ENCODE data around the gene CRTAP. TPM values are rescaled to one million over a fixed set of nuclear protein-coding genes. Genes with fewer than 3 reads are reported as not detected.
"Not testable (repeated sequence)": the region's sequence is repeated elsewhere in the genome, so short reads cannot be mapped to it uniquely, and the experiment has no call there.

CRTAP gene
- total RNA-seq, 2 donors from 2014 or later, result 44.0 to 62.1 TPM

- Mint-ChIP-seq H3K27ac (no peak overlapping the region), H3K36me3 (ENCODE audit: insufficient read depth in 2 of 2) (no peaks in the 10 kb centered on the region), H3K4me3 (no peak overlapping the region), H3K27me3 (ENCODE audit: low read depth) (no peaks in the 10 kb centered on the region), H3K4me1 (ENCODE audit: low read depth) (peaks cover 8% of the 10 kb centered on the region), H3K9me3 (peaks cover 0 to 3% of the 10 kb centered on the region in 2 donors)
- no peak for DNase-seq
- no peak for ATAC-seq (replicated peaks in 1 of 2)
Measured at GRCh38 chr3:33174711-33175414, 61.0 kb downstream of the CRTAP start.

- DNase-seq, result no peak
- Mint-ChIP-seq H3K4me3 (no peak overlapping the region), H3K36me3 (ENCODE audit: insufficient read depth in 2 of 2) (no peaks in the 10 kb centered on the region), H3K4me1 (ENCODE audit: low read depth) (no peaks in the 10 kb centered on the region), H3K27ac (no peak overlapping the region), H3K9me3 (peaks cover 0 to 3% of the 10 kb centered on the region in 2 donors), H3K27me3 (ENCODE audit: low read depth) (no peaks in the 10 kb centered on the region)
- no peak for ATAC-seq (replicated peaks in 1 of 2)
Measured at GRCh38 chr3:33179132-33179531, 65.3 kb downstream of the CRTAP start.

GRCh38 chr3:33181229-33181628, 67.4 kb downstream of the CRTAP start:
- H3K4me3 Mint-ChIP-seq, result no peak overlapping the region
- no peak overlapping the region for H3K27ac Mint-ChIP-seq
- ATAC-seq (replicated peaks in 1 of 2) (no peak), DNase-seq (no peak)
- H3K36me3 Mint-ChIP-seq (ENCODE audit: insufficient read depth in 2 of 2), result no peaks in the 10 kb centered on the region
- peaks cover 3 to 5% of the 10 kb centered on the region in 2 donors for H3K9me3 Mint-ChIP-seq
- H3K4me1 Mint-ChIP-seq (ENCODE audit: low read depth), result no peaks in the 10 kb centered on the region
- H3K27me3 Mint-ChIP-seq (ENCODE audit: low read depth), result peaks cover 14% of the 10 kb centered on the region

GRCh38 chr3:33181641-33182040, 67.8 kb downstream of the CRTAP start:
- not testable (repeated sequence) for H3K4me3 Mint-ChIP-seq; H3K36me3 Mint-ChIP-seq (ENCODE audit: insufficient read depth in 2 of 2); H3K9me3 Mint-ChIP-seq; ATAC-seq (replicated peaks in 1 of 2); H3K27ac Mint-ChIP-seq; H3K4me1 Mint-ChIP-seq (ENCODE audit: low read depth); DNase-seq
- peaks cover 17% of the 10 kb centered on the region for H3K27me3 Mint-ChIP-seq (ENCODE audit: low read depth)

GRCh38 chr3:33184863-33185262, 71.0 kb downstream of the CRTAP start:
- Mint-ChIP-seq H3K9me3 (peaks cover 0 to 5% of the 10 kb centered on the region in 2 donors), H3K4me1 (ENCODE audit: low read depth) (no peaks in the 10 kb centered on the region), H3K27ac (no peak overlapping the region), H3K4me3 (no peak overlapping the region), H3K27me3 (ENCODE audit: low read depth) (peaks cover 27% of the 10 kb centered on the region), H3K36me3 (ENCODE audit: insufficient read depth in 2 of 2) (no peaks in the 10 kb centered on the region)
- no peak for ATAC-seq (replicated peaks in 1 of 2)
- DNase-seq, result no peak

- peaks cover 0 to 5% of the 10 kb centered on the region in 2 donors for H3K9me3 Mint-ChIP-seq
- ATAC-seq (replicated peaks in 1 of 2), result no peak
Measured at GRCh38 chr3:33186524-33187367, 72.9 kb downstream of the CRTAP start.

GRCh38 chr3:33187368-33187634, 73.5 kb downstream of the CRTAP start:
- H3K4me3 Mint-ChIP-seq, result no peak overlapping the region
- H3K36me3 Mint-ChIP-seq (ENCODE audit: insufficient read depth in 2 of 2), result no peaks in the 10 kb centered on the region
- H3K27ac Mint-ChIP-seq, result no peak overlapping the region
- ATAC-seq (replicated peaks in 1 of 2) (no peak), DNase-seq (no peak)
- H3K4me1 Mint-ChIP-seq (ENCODE audit: low read depth), result no peaks in the 10 kb centered on the region
- peaks cover 0 to 5% of the 10 kb centered on the region in 2 donors for H3K9me3 Mint-ChIP-seq
- H3K27me3 Mint-ChIP-seq (ENCODE audit: low read depth), result peaks cover 32% of the 10 kb centered on the region

More at GRCh38 chr3:33186524-33187367, 72.9 kb downstream of the CRTAP start:
- H3K27ac Mint-ChIP-seq, result no peak overlapping the region
- no peaks in the 10 kb centered on the region for H3K4me1 Mint-ChIP-seq (ENCODE audit: low read depth)
- H3K36me3 Mint-ChIP-seq (ENCODE audit: insufficient read depth in 2 of 2), result no peaks in the 10 kb centered on the region
- DNase-seq, result no peak
- H3K4me3 Mint-ChIP-seq, result no peak overlapping the region
- peaks cover 32% of the 10 kb centered on the region for H3K27me3 Mint-ChIP-seq (ENCODE audit: low read depth)

GRCh38 chr3:33194303-33194702, 80.5 kb downstream of the CRTAP start:
- Mint-ChIP-seq H3K27ac (no peak overlapping the region), H3K27me3 (ENCODE audit: low read depth) (peaks cover 6% of the 10 kb centered on the region), H3K9me3 (no peaks in the 10 kb centered on the region), H3K36me3 (ENCODE audit: insufficient read depth in 2 of 2) (no peaks in the 10 kb centered on the region), H3K4me3 (no peak overlapping the region), H3K4me1 (ENCODE audit: low read depth) (no peaks in the 10 kb centered on the region)
- DNase-seq (no peak), ATAC-seq (replicated peaks in 1 of 2) (no peak)

- ATAC-seq (replicated peaks in 1 of 2) (no peak), DNase-seq (no peak)
- Mint-ChIP-seq H3K4me3 (no peak overlapping the region), H3K36me3 (ENCODE audit: insufficient read depth in 2 of 2) (no peaks in the 10 kb centered on the region), H3K27ac (no peak overlapping the region), H3K9me3 (no peaks in the 10 kb centered on the region), H3K27me3 (ENCODE audit: low read depth) (peaks cover under 1% of the 10 kb centered on the region), H3K4me1 (ENCODE audit: low read depth) (no peaks in the 10 kb centered on the region)
Measured at GRCh38 chr3:33196538-33196937, 82.7 kb downstream of the CRTAP start.

Other genes starting within 250 kb of the CRTAP start
- 100 to 1,000 TPM in 1 of 2 donors, 10 to 100 TPM in 1; 56.3 to 112 TPM for gene CCR4, start 162.4 kb upstream of the CRTAP start, total RNA-seq
- 10 to 100 TPM; 54.1 to 55.0 TPM for gene GLB1, start 16.9 kb upstream of the CRTAP start, total RNA-seq
- gene TMPPE, start 16.9 kb upstream of the CRTAP start, total RNA-seq, result 1 to 10 TPM; 5.5 to 7.6 TPM
- not detected for gene SUSD5, start 104.8 kb downstream of the CRTAP start, total RNA-seq
- gene FBXL2, start 163.4 kb downstream of the CRTAP start, total RNA-seq, result under 1 TPM in 1 of 2 donors, not detected in 1; 0.09 TPM